Measurements from ENCODE around the gene COX5B.

- TF ChIP-seq POLR2A (IDR thresholded peaks at IDR 0.05) = no peak
- no peak for TF ChIP-seq CTCF (IDR thresholded peaks at IDR 0.05)
- TF ChIP-seq EP300 (IDR thresholded peaks at IDR 0.05) = no peak
These were observed 31.6 kb downstream of the COX5B start for GRCh38 chr2:97677480-97677879.
